Measurements from ENCODE around the gene DLGAP1. TPM values are rescaled to one million over a fixed set of nuclear protein-coding genes. Genes with fewer than 3 reads are reported as not detected.

Gene DLGAP1
- total RNA-seq, 1 experiment from 2014 or later, result not detected

GRCh38 chr18:3793545-3793944, 661.6 kb downstream of the DLGAP1 start:
- H3K4me3 Mint-ChIP-seq (ENCODE audit: unreplicated experiment), result no peak overlapping the region
- H3K27me3 Mint-ChIP-seq (ENCODE audit: insufficient read depth, unreplicated experiment), result no peaks in the 10 kb centered on the region
- peaks cover 22% of the 10 kb centered on the region for H3K4me1 Mint-ChIP-seq (ENCODE audit: insufficient read depth, unreplicated experiment)
- H3K9me3 Mint-ChIP-seq (ENCODE audit: unreplicated experiment), result no peaks in the 10 kb centered on the region
- no peak for TF ChIP-seq CTCF (IDR thresholded peaks at IDR 0.05; ENCODE audit: unreplicated experiment)
- BruUV-seq (replicated peaks), result no TSS peak
- no peak overlapping the region for H3K27ac Mint-ChIP-seq (ENCODE audit: low read depth, unreplicated experiment)
- H3K36me3 Mint-ChIP-seq (ENCODE audit: insufficient read depth, unreplicated experiment), result no peaks in the 10 kb centered on the region
- intact Hi-C loops (cut with micrococcal nuclease), result no loop called here
- POLR2A ChIA-PET, result no interaction called here
- DNase-seq (ENCODE audit: unreplicated experiment), result no peak
- CTCF ChIA-PET, result interaction anchor here (0.8 to 2.4 kb wide), 3 partner anchors 23 to 83 kb away, joined by 3 to 17 read pairs (median 5); no protein-coding TSS in a partner anchor

DNA sequence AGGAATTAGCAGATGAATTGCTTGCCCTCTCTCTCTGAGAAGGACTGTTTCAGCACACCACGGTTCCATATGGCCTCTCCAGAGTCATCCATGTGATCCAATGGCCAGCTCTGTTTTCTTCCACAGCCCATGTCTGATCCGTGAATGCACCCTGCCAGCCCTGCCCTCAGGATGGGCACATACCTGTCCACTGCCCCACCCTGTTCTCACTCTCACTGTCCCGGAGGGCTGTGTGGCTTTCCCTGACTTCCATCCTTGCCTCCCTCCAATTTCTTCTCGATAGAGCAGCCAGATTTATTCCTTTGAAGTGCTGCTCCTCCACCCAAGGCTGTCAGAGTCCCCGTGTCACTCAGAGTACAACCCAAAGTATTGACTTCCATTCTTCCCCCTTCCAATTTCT, 662.0 kb downstream of the DLGAP1 start:
- Mint-ChIP-seq H3K4me1 (ENCODE audit: insufficient read depth, unreplicated experiment) (peaks cover 22% of the 10 kb centered on the region), H3K36me3 (ENCODE audit: insufficient read depth, unreplicated experiment) (no peaks in the 10 kb centered on the region), H3K4me3 (ENCODE audit: unreplicated experiment) (no peak overlapping the region), H3K27ac (ENCODE audit: low read depth, unreplicated experiment) (no peak overlapping the region), H3K27me3 (ENCODE audit: insufficient read depth, unreplicated experiment) (no peaks in the 10 kb centered on the region), H3K9me3 (ENCODE audit: unreplicated experiment) (no peaks in the 10 kb centered on the region)
- DNase-seq (ENCODE audit: unreplicated experiment), result peak; percentile 38
- TF ChIP-seq CTCF (IDR thresholded peaks at IDR 0.05; ENCODE audit: unreplicated experiment), result no peak
- no TSS peak for BruUV-seq (replicated peaks)
- intact Hi-C loops (cut with micrococcal nuclease), result no loop called here
- POLR2A ChIA-PET, result interaction anchor here (0.9 kb wide), 1 partner anchor 84 kb away, joined by 3 read pairs; no protein-coding TSS in a partner anchor
- CTCF ChIA-PET, result interaction anchor here (0.6 to 2.1 kb wide), 3 partner anchors 22 to 202 kb away, joined by 3 to 8 read pairs (median 5); no protein-coding TSS in a partner anchor

DNA sequence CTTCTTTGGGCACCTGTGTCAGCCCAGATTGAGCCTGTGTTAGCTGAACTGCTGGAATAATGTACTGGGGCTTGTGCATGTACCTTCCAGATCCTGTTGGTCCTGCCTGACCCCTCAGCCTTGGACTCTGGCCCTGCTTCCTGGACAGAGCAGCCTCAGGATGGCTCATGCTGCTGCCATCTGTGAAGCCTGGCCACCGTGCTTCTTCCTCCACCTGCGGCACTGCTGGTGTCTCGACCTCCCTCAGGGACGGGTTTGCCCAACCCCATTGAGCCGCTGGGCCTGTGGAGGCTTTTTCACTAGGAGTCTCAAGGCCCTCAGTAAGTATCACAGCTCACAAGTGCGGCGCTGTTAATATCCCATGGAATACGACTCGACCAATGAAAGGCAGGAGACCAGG, 662.4 kb downstream of the DLGAP1 start:
- CTCF ChIA-PET, result interaction anchor here (0.6 to 2.1 kb wide), 4 partner anchors 21 to 202 kb away, joined by 3 to 8 read pairs (median 4); no protein-coding TSS in a partner anchor
- Mint-ChIP-seq H3K4me3 (ENCODE audit: unreplicated experiment) (no peak overlapping the region), H3K4me1 (ENCODE audit: insufficient read depth, unreplicated experiment) (peaks cover 22% of the 10 kb centered on the region), H3K27me3 (ENCODE audit: insufficient read depth, unreplicated experiment) (no peaks in the 10 kb centered on the region), H3K36me3 (ENCODE audit: insufficient read depth, unreplicated experiment) (no peaks in the 10 kb centered on the region), H3K9me3 (ENCODE audit: unreplicated experiment) (no peaks in the 10 kb centered on the region), H3K27ac (ENCODE audit: low read depth, unreplicated experiment) (no peak overlapping the region)
- DNase-seq (ENCODE audit: unreplicated experiment), result no peak
- intact Hi-C loops (cut with micrococcal nuclease), result no loop called here
- BruUV-seq (replicated peaks), result no TSS peak
- POLR2A ChIA-PET, result interaction anchor here (0.9 kb wide), 1 partner anchor 85 kb away, joined by 3 read pairs; no protein-coding TSS in a partner anchor
- no peak for TF ChIP-seq CTCF (IDR thresholded peaks at IDR 0.05; ENCODE audit: unreplicated experiment)

DNA sequence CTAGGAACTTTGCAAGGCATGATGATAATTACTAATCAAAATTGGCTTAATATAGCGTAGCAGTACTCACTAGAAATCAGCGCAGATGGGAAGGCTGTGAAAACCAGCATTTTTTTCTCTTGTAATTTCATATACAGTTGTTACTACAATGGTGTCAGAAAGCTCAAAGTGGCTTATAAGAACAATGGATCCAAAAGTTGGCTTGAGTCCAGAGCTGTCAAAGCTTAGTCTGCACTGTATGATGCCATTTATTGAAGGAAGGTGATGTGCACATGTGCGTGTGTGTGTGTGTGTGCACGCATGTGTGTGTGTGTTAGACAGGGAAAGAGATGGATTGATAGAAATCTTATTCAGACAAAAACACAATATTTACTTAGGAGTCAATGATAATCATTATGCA, 663.9 kb downstream of the DLGAP1 start:
- Mint-ChIP-seq H3K27ac (ENCODE audit: low read depth, unreplicated experiment) (no peak overlapping the region), H3K9me3 (ENCODE audit: unreplicated experiment) (no peaks in the 10 kb centered on the region), H3K4me1 (ENCODE audit: insufficient read depth, unreplicated experiment) (peaks cover 22% of the 10 kb centered on the region), H3K36me3 (ENCODE audit: insufficient read depth, unreplicated experiment) (no peaks in the 10 kb centered on the region), H3K4me3 (ENCODE audit: unreplicated experiment) (no peak overlapping the region), H3K27me3 (ENCODE audit: insufficient read depth, unreplicated experiment) (no peaks in the 10 kb centered on the region)
- DNase-seq (ENCODE audit: unreplicated experiment), result peak; percentile 9
- TF ChIP-seq CTCF (IDR thresholded peaks at IDR 0.05; ENCODE audit: unreplicated experiment), result no peak
- CTCF ChIA-PET, result interaction anchor here (1.0 to 2.1 kb wide), 3 partner anchors 20 to 142 kb away, joined by 4 to 8 read pairs (median 5); no protein-coding TSS in a partner anchor
- intact Hi-C loops (cut with micrococcal nuclease), result no loop called here
- BruUV-seq (replicated peaks), result no TSS peak
- POLR2A ChIA-PET, result interaction anchor here (1.1 kb wide), 1 partner anchor 25 kb away, joined by 3 read pairs; no protein-coding TSS in a partner anchor
